Astrocyte (in vitro differentiated cells and primary cell): ENCODE measurements around the gene CDX1. TPM values are rescaled to one million over a fixed set of nuclear protein-coding genes. Genes with fewer than 3 reads are reported as not detected.
A peak's percentile ranks its signal among the peaks of the same experiment; 100 is the strongest.

Experiments
- DNase-seq: peaks from one replicate; pipeline ENCODE4 v3.0.0-alpha.2; 2010; ENCODE audit warnings: low read depth
- FAIRE-seq: peaks from 2 replicates; lab custom pipeline; 2011; peaks lifted over from hg19 to GRCh38; lab: Jason Lieb, UNC
- H2AFZ ChIP-seq: 2 replicates; pipeline ENCODE4 v1.6.0; 2012; ENCODE audit warnings: low read depth, low read length, inconsistent platforms
- H3K27ac ChIP-seq: 2 replicates; pipeline ENCODE4 v1.5.1; 2011; ENCODE audit warnings: low read depth, low read length, inconsistent platforms
- H3K27me3 ChIP-seq: 2 replicates; pipeline ENCODE4 v1.6.0; 2011; ENCODE audit warnings: low read length, inconsistent platforms; ENCODE audit not compliant: insufficient read depth
- H3K36me3 ChIP-seq: 2 replicates; pipeline ENCODE4 v1.5.1; 2011; ENCODE audit warnings: low read length, inconsistent platforms; ENCODE audit not compliant: insufficient read depth
- H3K4me1 ChIP-seq: 2 replicates; pipeline ENCODE4 v1.5.1; 2011; ENCODE audit warnings: low read length, inconsistent platforms; ENCODE audit not compliant: insufficient read depth
- H3K4me2 ChIP-seq: 2 replicates; pipeline ENCODE4 v1.6.0; 2012; ENCODE audit warnings: low read length, inconsistent platforms
- H3K4me3 ChIP-seq: 2 replicates; pipeline ENCODE4 v1.5.1; 2011; ENCODE audit warnings: low read depth, mild to moderate bottlenecking, low read length, inconsistent platforms; ENCODE audit not compliant: insufficient read depth
- H3K79me2 ChIP-seq: 2 replicates; pipeline ENCODE4 v1.6.0; 2012; ENCODE audit warnings: mild to moderate bottlenecking, low read length, inconsistent platforms; ENCODE audit not compliant: insufficient read depth
- H3K9ac ChIP-seq: 2 replicates; pipeline ENCODE4 v1.6.0; 2012; ENCODE audit warnings: mild to moderate bottlenecking, low read length, inconsistent platforms
- H3K9me3 ChIP-seq: 2 replicates; pipeline ENCODE4 v1.5.1; 2012; ENCODE audit warnings: low read depth, mild to moderate bottlenecking, low read length, inconsistent platforms; ENCODE audit not compliant: insufficient read depth
- H4K20me1 ChIP-seq: 2 replicates; pipeline ENCODE4 v1.6.0; 2012; ENCODE audit warnings: low read length, inconsistent platforms; ENCODE audit not compliant: insufficient read depth
- H3K27ac Mint-ChIP-seq: one replicate; pipeline ENCODE4 v1.8.0; 2021; ENCODE audit warnings: mild to moderate bottlenecking, mixed read lengths; ENCODE audit not compliant: unreplicated experiment
- H3K27me3 Mint-ChIP-seq: one replicate; pipeline ENCODE4 v1.8.0; 2021; ENCODE audit warnings: low read depth, mixed read lengths; ENCODE audit not compliant: unreplicated experiment
- H3K36me3 Mint-ChIP-seq: one replicate; pipeline ENCODE4 v1.8.0; 2021; ENCODE audit warnings: low read depth, mixed read lengths; ENCODE audit not compliant: unreplicated experiment
- H3K4me1 Mint-ChIP-seq: one replicate; pipeline ENCODE4 v1.8.0; 2021; ENCODE audit warnings: low read depth, mixed read lengths; ENCODE audit not compliant: unreplicated experiment
- H3K4me3 Mint-ChIP-seq: one replicate; pipeline ENCODE4 v1.8.0; 2021; ENCODE audit warnings: mild to moderate bottlenecking, moderate library complexity, mixed read lengths; ENCODE audit not compliant: unreplicated experiment
- H3K9me3 Mint-ChIP-seq: one replicate; pipeline ENCODE4 v1.8.0; 2021; ENCODE audit warnings: mild to moderate bottlenecking, mixed read lengths; ENCODE audit not compliant: unreplicated experiment
- EZH2 ChIP-seq: IDR thresholded peaks from 2 replicates; pipeline ENCODE4 v1.6.1; 2012; ENCODE audit warnings: mild to moderate bottlenecking, low read length, inconsistent platforms; ENCODE audit not compliant: insufficient read depth
- total RNA-seq: library from RNA; stranded (reverse); gene quantifications from 2 replicates; pipeline ENCODE4 v1.2.1, GENCODE V29; 2021
- TF ChIP-seq, protein P1 (sequence below): IDR thresholded peaks from 2 replicates; pipeline ENCODE4 v1.5.1; 2011; ENCODE audit warnings: low read depth, mild to moderate bottlenecking, inconsistent platforms, low read length, moderate library complexity; ENCODE audit not compliant: insufficient read depth

Gene CDX1
- total RNA-seq, 1 donor from 2014 or later, result not detected

DNA sequence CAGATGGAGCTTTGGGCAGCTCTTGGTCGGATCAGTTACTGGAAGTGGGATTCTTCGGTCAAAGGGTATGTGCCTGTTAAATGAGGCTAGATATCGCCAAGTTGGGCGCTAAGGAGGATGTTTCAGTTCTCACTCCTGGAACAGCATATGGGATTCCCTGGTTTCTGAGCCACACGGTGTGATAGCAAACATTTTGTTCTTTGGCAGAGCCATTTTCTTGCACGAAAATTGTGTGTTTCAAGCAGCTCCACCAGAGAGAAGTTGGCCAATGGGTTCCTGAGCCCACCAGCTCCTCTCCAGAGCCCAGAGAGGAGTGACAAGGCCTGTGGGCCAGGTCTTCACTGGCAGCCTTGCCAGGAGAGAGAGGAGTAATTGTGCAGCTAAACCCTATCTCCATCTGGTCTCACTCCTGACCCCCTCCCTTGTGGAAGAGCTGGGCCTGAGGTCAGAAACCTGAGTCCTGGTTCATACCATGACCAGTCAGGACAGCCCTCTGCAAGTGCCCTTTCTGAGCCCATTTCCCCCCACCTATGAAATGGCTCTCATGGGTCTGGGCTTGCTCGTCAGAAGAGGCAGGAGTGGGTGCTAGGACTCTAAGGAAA is 12.5 kb downstream of the CDX1 start:
- H2AFZ ChIP-seq, result no peak overlapping the region
- Mint-ChIP-seq H3K4me3 (no peak overlapping the region), H3K27me3 (peaks cover 43% of the 10 kb centered on the region), H3K4me1 (peaks cover 10% of the 10 kb centered on the region), H3K9me3 (no peaks in the 10 kb centered on the region), H3K36me3 (no peaks in the 10 kb centered on the region), H3K27ac (no peak overlapping the region)
- peaks cover 4% of the 10 kb centered on the region for H3K27me3 ChIP-seq
- H3K4me1 ChIP-seq, result peaks cover 14% of the 10 kb centered on the region
- no peaks in the 10 kb centered on the region for H3K79me2 ChIP-seq
- TF ChIP-seq, protein P1, sequence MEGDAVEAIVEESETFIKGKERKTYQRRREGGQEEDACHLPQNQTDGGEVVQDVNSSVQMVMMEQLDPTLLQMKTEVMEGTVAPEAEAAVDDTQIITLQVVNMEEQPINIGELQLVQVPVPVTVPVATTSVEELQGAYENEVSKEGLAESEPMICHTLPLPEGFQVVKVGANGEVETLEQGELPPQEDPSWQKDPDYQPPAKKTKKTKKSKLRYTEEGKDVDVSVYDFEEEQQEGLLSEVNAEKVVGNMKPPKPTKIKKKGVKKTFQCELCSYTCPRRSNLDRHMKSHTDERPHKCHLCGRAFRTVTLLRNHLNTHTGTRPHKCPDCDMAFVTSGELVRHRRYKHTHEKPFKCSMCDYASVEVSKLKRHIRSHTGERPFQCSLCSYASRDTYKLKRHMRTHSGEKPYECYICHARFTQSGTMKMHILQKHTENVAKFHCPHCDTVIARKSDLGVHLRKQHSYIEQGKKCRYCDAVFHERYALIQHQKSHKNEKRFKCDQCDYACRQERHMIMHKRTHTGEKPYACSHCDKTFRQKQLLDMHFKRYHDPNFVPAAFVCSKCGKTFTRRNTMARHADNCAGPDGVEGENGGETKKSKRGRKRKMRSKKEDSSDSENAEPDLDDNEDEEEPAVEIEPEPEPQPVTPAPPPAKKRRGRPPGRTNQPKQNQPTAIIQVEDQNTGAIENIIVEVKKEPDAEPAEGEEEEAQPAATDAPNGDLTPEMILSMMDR, result no peak
- no peak for TF ChIP-seq EZH2
- H3K9ac ChIP-seq, result no peak overlapping the region
- no peak overlapping the region for H3K27ac ChIP-seq
- FAIRE-seq (no peak), DNase-seq (no peak)
- no peaks in the 10 kb centered on the region for H3K9me3 ChIP-seq
- no peak overlapping the region for H3K4me2 ChIP-seq
- no peak overlapping the region for H3K4me3 ChIP-seq
- H3K36me3 ChIP-seq, result no peaks in the 10 kb centered on the region
- no peaks in the 10 kb centered on the region for H4K20me1 ChIP-seq

DNA sequence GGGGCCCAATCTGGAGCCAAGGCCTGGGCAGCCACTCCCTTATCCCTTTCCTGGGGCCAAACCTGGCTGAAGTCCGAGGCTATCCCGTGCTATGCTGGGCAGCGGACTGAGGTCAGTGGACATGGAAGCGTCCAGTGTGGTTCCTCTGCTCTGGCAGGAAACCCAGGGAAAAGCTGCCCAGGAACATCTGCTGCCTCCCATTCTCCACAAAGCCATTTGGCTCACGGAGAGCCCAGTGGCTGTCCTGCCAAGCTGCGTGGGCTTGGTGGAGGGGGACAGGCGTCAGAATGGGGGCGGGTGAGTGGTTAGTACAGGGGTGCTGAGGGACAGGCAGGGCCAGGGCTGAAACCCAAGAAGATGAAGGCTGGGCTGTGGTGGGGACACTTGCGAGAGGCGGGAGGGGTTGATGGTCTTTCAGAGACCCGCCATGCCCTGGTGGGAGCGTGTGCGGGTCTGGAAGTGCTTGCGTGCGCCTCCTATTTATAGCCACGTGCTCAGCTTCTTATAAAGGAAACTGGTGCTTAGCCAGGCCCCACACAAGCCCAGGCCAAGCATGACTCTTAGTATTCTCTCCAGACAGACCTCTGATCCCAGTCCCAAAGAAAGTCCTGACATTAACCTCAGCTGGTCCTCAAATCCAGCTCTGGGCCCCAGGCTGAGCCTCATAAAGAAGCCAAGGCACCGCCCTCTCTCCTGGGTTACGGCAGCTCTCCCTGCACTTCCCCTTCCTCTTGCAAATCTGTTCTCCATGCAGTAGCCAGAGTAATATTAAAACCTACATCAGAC is 13.9 kb downstream of the CDX1 start:
- no peak for TF ChIP-seq EZH2
- TF ChIP-seq, protein P1, result no peak
- no peak for DNase-seq
- no peak for FAIRE-seq
- no peak overlapping the region for H3K4me3 Mint-ChIP-seq
- peaks cover 48% of the 10 kb centered on the region for H3K27me3 Mint-ChIP-seq
- H2AFZ ChIP-seq, result peak overlapping the region; percentile 24
- H3K4me2 ChIP-seq, result peak overlapping the region; percentile 4
- no peak overlapping the region for H3K27ac ChIP-seq
- H3K9me3 Mint-ChIP-seq, result no peaks in the 10 kb centered on the region
- H3K36me3 Mint-ChIP-seq, result no peaks in the 10 kb centered on the region
- H3K79me2 ChIP-seq, result no peaks in the 10 kb centered on the region
- H3K9me3 ChIP-seq, result no peaks in the 10 kb centered on the region
- peaks cover 4% of the 10 kb centered on the region for H3K27me3 ChIP-seq
- peaks cover 10% of the 10 kb centered on the region for H3K4me1 Mint-ChIP-seq
- H3K36me3 ChIP-seq, result no peaks in the 10 kb centered on the region
- H3K4me1 ChIP-seq, result peaks cover 14% of the 10 kb centered on the region
- H3K9ac ChIP-seq, result no peak overlapping the region
- H3K27ac Mint-ChIP-seq, result no peak overlapping the region
- no peaks in the 10 kb centered on the region for H4K20me1 ChIP-seq
- H3K4me3 ChIP-seq, result no peak overlapping the region

- H3K4me1 Mint-ChIP-seq, result peaks cover 10% of the 10 kb centered on the region
Measured at GRCh38 chr5:150181027-150181426, 14.4 kb downstream of the CDX1 start.

More at GRCh38 chr5:150181027-150181426, 14.4 kb downstream of the CDX1 start:
- Histone ChIP-seq H4K20me1 (no peaks in the 10 kb centered on the region), H3K4me1 (peaks cover 14% of the 10 kb centered on the region), H3K27ac (no peak overlapping the region), H3K9ac (no peak overlapping the region), H3K4me3 (no peak overlapping the region), H3K4me2 (peak overlapping the region; percentile 4), H3K27me3 (peaks cover 4% of the 10 kb centered on the region), H2AFZ (peak overlapping the region; percentile 24), H3K79me2 (no peaks in the 10 kb centered on the region), H3K9me3 (no peaks in the 10 kb centered on the region), H3K36me3 (no peaks in the 10 kb centered on the region)
- FAIRE-seq (no peak), DNase-seq (peak; percentile 56)
- Mint-ChIP-seq H3K27me3 (peaks cover 47% of the 10 kb centered on the region), H3K36me3 (peaks cover 2% of the 10 kb centered on the region), H3K27ac (no peak overlapping the region), H3K9me3 (no peaks in the 10 kb centered on the region), H3K4me3 (no peak overlapping the region)
- TF ChIP-seq, protein P1, result no peak
- no peak for TF ChIP-seq EZH2
